SK-N-MC (cell line): Measurements from ENCODE around the gene SFPQ.

ENCODE experiments used
- EZH2 ChIP-seq: fragments of 200-600 bp; sonication (generic); IDR thresholded peaks from one replicate; pipeline ENCODE4 v1.6.1; 2017; ENCODE audit warnings: antibody characterized with exemption
- FOXP2 ChIP-seq: optimal IDR thresholded peaks from 2 replicates; pipeline ENCODE3; 2011; ENCODE audit warnings: mild to moderate bottlenecking, moderate library complexity; ENCODE audit not compliant: insufficient read depth; ENCODE audit errors: extremely low read length, control extremely low read depth
- POLR2AphosphoS5 ChIP-seq: IDR thresholded peaks from 2 replicates; pipeline ENCODE4 v1.6.1; 2012; ENCODE audit warnings: mild to moderate bottlenecking, low read depth, low read length, borderline replicate concordance

DNA sequence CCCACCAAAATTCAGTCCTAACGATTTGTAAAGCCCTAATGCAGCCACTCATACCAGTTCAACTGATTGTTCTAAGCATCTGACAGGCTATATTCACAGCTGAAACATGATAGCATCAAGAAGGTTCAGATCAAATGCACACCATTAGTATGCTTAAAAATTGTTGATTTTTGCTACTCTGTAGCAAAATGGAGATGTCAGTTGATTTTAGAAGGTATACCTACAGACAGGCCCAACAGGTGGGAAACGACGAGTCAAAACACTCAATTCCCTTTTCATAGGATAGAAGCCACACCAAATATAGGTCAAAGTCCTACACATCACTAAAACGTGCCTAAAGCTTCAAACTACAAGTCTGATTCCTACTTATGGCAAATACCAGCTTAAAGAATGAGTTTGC is 6.7 kb downstream of the SFPQ start:
- TF ChIP-seq POLR2AphosphoS5, result 0 out of 2 replicates have a peak, but pooled peaks have one; percentile 8
- no peak for TF ChIP-seq EZH2
- TF ChIP-seq FOXP2, result no peak
